GM18517 (cell line): Measurements from ENCODE around the gene CLMP.
"Not testable (repeated sequence)": the region's sequence is repeated elsewhere in the genome, so short reads cannot be mapped to it uniquely, and the experiment has no call there.

Experiments used
- ATAC-seq: cut with Tn5 transposase; IDR thresholded peaks from one replicate; pipeline ENCODE4 v1.9.1; 2021; ENCODE audit warnings: mild to moderate bottlenecking, moderate library complexity; ENCODE audit not compliant: unreplicated experiment

The CLMP gene

DNA sequence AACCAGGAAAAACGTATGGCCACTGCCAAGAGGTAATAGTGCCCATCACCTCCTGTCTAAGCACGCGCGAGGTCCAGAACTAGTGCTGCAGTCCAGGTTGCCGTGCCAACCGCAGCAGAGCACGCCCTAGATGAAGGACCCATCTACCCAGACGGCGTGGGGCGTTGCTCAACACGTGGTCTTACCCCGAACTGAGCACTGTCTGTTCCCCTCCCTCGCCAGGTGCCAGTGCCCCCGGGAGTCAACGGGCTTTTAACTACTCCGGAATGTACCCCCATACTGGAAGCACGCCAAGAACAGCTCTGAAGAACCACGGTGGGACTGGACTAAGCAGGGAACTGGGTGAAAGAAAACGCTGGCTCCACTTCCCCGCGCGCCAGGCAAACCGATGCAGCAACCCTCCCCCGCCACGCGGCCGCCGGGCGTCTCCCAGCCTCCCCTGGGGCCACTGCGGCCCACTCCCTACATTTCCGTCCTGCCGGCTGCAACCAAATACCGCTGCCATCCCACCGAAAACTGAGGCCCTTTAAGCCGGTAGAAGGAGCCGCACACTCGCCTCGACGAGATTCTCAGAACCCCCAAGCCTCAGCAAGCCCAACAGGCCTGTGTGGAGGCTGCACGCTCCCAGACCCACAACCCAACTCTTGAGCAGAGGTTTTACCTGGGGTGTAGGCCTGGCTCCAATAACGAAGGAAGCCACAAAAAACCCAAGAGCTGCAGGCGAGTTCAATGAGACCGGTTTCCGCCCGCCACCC lies 133.5 kb downstream of the CLMP start, which contains the start of gene HSPA8:
TSS of gene HSPA8 (minus strand) at position 734 of the 755 bp plus-strand sequence. CDS start 812 bp downstream, outside the sequence.
- ATAC-seq = no peak

- ATAC-seq = no peak
These were observed 134.6 kb downstream of the CLMP start for GRCh38 chr11:123060277-123061000.

DNA sequence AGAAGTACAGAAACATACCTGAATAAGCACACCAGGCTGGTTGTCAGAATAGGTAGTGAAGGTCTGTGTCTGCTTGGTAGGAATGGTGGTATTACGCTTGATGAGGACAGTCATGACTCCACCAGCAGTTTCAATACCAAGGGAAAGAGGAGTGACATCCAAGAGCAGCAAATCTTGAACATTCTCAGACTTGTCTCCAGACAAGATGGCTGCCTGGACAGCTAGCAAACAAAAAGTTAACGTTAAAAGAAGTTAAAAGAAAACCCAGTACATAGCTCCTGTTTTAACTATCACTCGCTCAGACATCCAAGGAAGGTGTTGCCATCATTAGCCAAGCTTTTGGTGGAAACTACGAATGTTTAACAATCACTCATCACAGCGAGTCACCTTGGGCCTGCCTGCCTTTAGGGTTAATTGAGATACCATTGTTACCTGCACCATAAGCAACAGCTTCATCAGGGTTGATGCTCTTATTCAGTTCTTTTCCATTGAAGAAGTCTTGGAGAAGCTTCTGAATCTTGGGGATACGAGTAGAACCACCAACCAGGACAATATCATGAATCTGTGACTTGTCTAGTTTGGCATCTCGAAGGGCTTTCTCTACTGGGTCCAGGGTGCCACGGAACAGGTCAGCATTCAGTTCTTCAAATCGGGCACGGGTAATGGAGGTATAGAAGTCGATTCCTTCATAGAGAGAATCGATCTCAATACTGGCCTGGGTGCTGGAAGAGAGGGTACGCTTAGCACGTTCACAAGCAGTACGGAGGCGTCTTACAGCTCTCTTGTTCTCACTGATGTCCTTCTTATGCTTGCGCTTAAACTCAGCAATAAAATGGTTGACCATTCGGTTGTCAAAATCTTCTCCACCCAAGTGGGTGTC lies 135.8 kb downstream of the CLMP start:
- not testable (repeated sequence) for ATAC-seq

DNA sequence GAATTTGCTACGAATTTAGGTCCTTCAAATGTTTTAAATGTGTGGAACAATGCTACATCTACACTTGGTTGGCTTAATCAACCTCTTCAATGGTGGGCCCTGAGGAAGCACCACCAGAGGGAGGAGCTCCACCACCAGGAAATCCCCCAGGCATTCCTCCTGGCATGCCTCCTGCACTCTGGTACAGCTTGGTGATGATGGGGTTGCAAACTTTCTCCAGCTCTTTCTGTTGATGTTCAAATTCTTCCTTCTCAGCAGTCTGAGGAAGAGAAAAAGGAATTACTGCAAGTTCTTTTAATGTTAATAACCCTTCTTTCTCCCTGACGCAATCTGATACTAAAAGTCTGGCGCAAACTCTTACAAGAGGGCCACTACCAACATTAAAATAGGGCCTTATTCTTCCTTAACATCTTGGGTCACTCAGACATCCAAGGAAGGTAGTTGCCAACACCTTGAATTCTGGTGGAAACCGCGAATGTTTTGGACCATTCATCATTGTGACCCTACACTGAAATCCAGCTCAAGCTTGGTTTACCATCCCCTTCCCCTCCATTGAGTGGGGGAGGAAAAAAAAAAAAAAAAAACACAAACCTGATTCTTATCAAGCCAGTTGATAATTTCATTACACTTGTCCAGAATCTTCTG lies 137.3 kb downstream of the CLMP start:
- no peak for ATAC-seq

DNA sequence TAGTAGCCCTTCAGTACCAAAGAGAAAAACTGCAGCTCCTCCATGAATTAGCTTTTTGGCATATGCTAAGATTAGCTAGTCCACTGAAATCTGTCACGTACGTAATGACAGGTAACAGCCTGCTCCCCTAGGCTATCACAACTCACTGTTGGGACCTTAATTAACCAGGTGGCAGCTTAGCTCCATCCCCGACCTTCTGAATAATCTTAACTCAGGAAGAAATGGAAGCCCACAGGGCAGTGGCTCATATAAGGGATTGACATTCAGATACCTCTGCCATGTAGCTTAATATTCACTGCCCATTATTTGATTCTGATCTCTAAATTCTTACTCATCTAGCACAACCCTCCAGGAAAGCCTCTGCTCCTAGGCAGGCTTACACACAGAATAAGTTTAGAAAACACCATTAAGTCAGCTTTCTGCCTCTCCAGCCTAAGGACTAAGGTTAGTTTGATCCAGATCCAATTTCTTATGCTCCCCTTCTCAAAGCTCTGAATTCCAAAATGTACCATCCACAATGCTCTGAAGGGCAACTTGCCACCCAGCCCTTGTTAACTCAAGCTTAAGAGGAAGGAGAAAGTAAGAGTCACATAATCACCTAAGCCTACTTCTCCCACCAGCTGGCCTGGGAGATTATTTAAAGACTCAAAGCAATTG lies 138.1 kb downstream of the CLMP start:
- no peak for ATAC-seq

GRCh38 chr11:123055191-123055901 lies 139.7 kb downstream of the CLMP start:
- no peak for ATAC-seq

DNA sequence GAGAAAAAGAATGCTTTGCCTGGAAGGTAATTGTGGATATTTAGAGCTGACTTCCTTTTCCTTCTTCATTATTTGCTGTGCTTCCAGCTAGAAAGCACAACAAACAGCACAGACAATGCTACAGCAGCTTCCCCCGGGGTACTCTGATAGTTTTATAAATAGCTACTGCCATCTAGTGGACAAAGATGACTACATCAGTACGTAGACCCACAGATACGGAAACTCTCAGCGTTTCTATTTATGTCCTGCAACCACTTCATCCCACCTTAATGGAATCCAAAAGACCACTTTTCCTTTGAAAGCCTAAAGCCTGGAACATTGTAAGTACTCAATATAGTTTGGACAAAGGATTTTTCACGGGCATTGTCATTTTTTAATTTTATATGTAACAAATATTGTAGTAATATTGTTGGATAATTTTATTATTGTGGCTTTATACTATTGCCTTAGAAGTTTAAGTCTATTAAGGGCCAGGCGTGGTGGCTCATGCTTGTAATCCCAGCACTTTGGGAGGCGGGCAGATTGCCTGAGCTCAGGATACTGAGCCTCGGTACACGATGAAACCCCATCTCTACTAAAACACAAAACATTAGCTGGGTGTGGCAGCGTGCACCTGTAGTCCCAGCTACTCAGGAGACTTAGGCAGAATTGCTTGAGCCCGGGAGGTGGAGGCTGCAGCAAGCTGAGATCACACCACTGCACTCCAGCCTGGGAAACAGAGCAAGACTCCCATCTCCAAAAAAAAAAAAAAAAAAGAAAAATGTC lies 140.6 kb downstream of the CLMP start:
- peak; percentile 66 for ATAC-seq

- no peak for ATAC-seq
These were observed 141.9 kb downstream of the CLMP start for GRCh38 chr11:123052901-123053721.

GRCh38 chr11:123051634-123052033 lies 143.4 kb downstream of the CLMP start:
- no peak for ATAC-seq

DNA sequence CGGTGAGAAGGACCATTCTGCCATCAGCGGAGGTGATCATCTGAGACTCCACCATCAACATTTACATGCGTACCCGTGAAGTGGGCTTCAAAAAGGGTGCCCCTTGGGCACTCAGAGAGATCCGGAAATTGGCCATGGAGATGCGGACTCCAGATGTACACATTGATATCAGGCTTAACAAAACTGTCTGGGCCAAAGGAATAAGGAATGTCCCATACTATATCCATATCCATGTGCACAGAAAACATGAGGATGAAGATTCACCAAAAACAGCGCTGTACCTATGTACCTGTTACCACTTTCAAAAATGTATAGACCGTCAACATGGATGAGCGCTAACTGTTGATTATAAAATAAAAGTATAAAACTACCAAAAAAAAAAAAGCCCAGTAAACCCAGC lies 143.9 kb downstream of the CLMP start:
- no peak for ATAC-seq

GRCh38 chr11:123047947-123048293 lies 147.1 kb downstream of the CLMP start:
- no peak for ATAC-seq

- no peak for ATAC-seq
These were observed 147.6 kb downstream of the CLMP start for GRCh38 chr11:123047266-123047946.

DNA sequence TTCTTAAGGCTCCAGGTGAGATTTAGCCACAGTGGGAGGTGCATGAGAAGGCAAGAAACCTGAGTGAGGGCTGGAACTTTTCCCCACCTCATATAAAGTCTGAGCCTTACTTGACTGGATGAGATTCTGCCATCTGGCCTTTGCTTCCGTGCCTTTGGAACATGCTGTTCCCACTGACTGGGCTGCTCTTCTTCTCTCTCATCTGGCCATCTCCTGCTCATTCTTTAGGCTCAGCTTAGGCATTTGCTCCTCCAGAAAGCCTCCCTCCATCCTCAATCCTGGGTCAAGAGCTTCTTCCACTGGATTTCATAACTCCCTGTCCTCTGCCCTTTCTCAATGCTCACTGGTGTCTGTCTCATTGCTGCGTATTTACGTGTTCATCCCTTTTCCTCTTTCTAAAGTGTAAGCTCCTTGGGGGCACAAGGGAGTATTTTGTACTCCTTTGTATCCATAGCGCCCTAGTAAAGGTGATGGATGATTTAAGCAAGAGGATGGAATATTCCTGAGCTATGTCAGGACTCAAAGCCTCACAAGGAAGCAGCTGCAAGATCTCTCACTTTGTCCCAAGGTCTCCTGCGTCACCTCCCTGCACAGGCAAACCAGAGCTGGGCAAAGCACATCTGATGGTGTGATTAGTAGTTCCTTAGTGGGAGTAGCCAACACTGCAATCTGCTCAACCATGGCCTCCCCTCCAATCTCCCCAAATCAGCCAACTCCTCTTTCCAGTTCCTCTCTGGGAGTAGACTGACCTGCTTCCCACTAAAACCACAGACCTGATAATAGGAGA lies 148.4 kb downstream of the CLMP start:
- ATAC-seq = no peak

GRCh38 chr11:123045101-123045500 lies 149.9 kb downstream of the CLMP start:
- ATAC-seq = no peak

DNA sequence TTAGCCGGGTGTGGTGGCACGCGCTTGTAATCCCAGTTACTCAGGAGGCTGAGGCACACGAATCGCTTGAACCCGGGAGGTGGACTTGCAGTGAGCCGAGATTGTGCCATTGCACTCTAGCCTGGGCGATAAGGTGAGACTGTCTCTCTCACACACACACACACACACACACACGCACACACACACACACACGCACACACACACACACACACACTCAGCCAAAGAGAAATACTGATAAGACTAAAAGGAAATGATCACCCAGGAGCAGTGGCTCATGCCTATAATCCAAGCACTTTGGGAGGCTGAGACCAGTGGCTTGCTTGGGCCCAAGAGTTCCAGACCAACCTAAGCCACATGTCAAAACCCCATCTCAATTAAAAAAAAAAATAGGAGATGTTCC lies 153.9 kb downstream of the CLMP start:
- no peak for ATAC-seq

DNA sequence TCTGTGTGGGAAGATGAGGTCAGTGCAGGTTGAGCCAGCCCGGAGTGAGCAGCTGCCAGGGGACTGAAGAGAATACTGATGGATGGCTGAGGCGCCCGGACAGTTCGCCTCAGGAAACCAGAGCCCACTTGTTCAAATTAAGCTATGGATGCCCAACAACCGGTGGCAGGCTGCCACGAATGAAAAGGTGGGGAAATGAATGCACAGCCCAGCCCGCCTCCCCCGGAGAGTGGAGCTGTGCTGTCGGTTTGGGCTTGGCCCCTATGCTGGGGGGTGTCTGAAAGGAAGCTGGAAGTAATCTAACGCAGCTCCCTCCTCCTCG lies 155.0 kb downstream of the CLMP start:
- ATAC-seq = no peak

- no peak for ATAC-seq
These were observed 159.2 kb downstream of the CLMP start for GRCh38 chr11:123035831-123036230.
